Smooth muscle cell (in vitro differentiated cells): ENCODE measurements around the gene EYA4. TPM values are rescaled to one million over a fixed set of nuclear protein-coding genes. Genes with fewer than 3 reads are reported as not detected.

ENCODE experiments used
- DNase-seq: peaks from one replicate; lab custom pipeline; 2025; ENCODE audit not compliant: unreplicated experiment; lab: John Stamatoyannopoulos, UW
- H2AFZ ChIP-seq: fragments of 200-600 bp; sonication (generic); 2 replicates; pipeline ENCODE4 v1.6.0; 2016; ENCODE audit warnings: antibody characterized with exemption, low read depth, mild to moderate bottlenecking
- H3F3A ChIP-seq: fragments of 200-600 bp; sonication (generic); 2 replicates; pipeline ENCODE4 v1.6.0; 2017; ENCODE audit warnings: antibody characterized with exemption, low read depth
- H3K27ac ChIP-seq: fragments of 200-600 bp; sonication (generic); 2 replicates; pipeline ENCODE4 v1.5.1; 2016; ENCODE audit warnings: low read depth, mild to moderate bottlenecking
- H3K27me3 ChIP-seq: fragments of 200-600 bp; sonication (generic); 2 replicates; pipeline ENCODE4 v1.6.1; 2016; ENCODE audit warnings: low read depth, mild to moderate bottlenecking
- H3K36me3 ChIP-seq: fragments of 200-600 bp; sonication (generic); 2 replicates; pipeline ENCODE4 v1.5.1; 2016; ENCODE audit warnings: low read depth
- H3K4me1 ChIP-seq: fragments of 200-600 bp; sonication (generic); 2 replicates; pipeline ENCODE4 v1.5.1; 2016; ENCODE audit warnings: low read depth
- H3K4me2 ChIP-seq: fragments of 200-600 bp; sonication (generic); 2 replicates; pipeline ENCODE4 v1.6.0; 2016; ENCODE audit warnings: mild to moderate bottlenecking
- H3K4me3 ChIP-seq: fragments of 200-600 bp; sonication (generic); 2 replicates; pipeline ENCODE4 v1.5.1; 2016; ENCODE audit warnings: mild to moderate bottlenecking
- H3K79me2 ChIP-seq: fragments of 200-600 bp; sonication (generic); 2 replicates; pipeline ENCODE4 v1.6.0; 2016; ENCODE audit warnings: low read depth, mild to moderate bottlenecking
- H3K9ac ChIP-seq: fragments of 200-600 bp; sonication (generic); 2 replicates; pipeline ENCODE4 v1.6.0; 2016; ENCODE audit warnings: low read depth
- H3K9me3 ChIP-seq: fragments of 200-600 bp; sonication (generic); replicated peaks from 2 replicates; pipeline ENCODE4 v1.5.1; 2016; ENCODE audit warnings: low read depth
- H4K20me1 ChIP-seq: fragments of 200-600 bp; sonication (generic); 2 replicates; pipeline ENCODE4 v1.6.0; 2016; ENCODE audit warnings: low read depth
- WGBS: methylation state at CpG from one replicate; pipeline ENCODE4 v1.1.7; 2016; ENCODE audit warnings: low lambda C conversion rate; 5-methylcytosine and 5-hydroxymethylcytosine counted together
- polyA plus RNA-seq: library from polyadenylated mRNA; unstranded; fragments of >200 nt; fragmentation: Nextera tagmentation; extraction: Ambion mirVana; gene quantifications from 2 replicates; pipeline ENCODE4 v1.2.1, GENCODE V29; 2016
- total RNA-seq: library from RNA; depleted of rRNA; stranded (reverse); fragments of >200 nt; gene quantifications from 2 replicates; pipeline ENCODE4 v1.2.3, GENCODE V29; 2014
- TF ChIP-seq, protein P1 (sequence below): fragments of 200-600 bp; sonication (generic); IDR thresholded peaks from 2 replicates; pipeline ENCODE4 v1.5.1; 2017; ENCODE audit warnings: borderline replicate concordance, mild to moderate bottlenecking, antibody characterized with exemption; ENCODE audit not compliant: insufficient read depth, poor library complexity, severe bottlenecking

Gene EYA4
- total and polyA plus RNA-seq, 2 experiments from 2014 or later, result 1.3 TPM; not detected in 1

GRCh38 chr6:133201231-133201630, 39.9 kb upstream of the EYA4 start:
- Histone ChIP-seq H3K4me1 (no peaks in the 10 kb centered on the region), H4K20me1 (no peaks in the 10 kb centered on the region), H3K9ac (no peak overlapping the region), H3K4me3 (no peak overlapping the region), H2AFZ (no peak overlapping the region), H3K27ac (no peak overlapping the region), H3K27me3 (peaks cover 21% of the 10 kb centered on the region), H3F3A (no peaks in the 10 kb centered on the region), H3K9me3 (no peaks in the 10 kb centered on the region), H3K4me2 (no peak overlapping the region), H3K79me2 (no peaks in the 10 kb centered on the region), H3K36me3 (no peaks in the 10 kb centered on the region)
- no peak for DNase-seq
- TF ChIP-seq, protein P1, sequence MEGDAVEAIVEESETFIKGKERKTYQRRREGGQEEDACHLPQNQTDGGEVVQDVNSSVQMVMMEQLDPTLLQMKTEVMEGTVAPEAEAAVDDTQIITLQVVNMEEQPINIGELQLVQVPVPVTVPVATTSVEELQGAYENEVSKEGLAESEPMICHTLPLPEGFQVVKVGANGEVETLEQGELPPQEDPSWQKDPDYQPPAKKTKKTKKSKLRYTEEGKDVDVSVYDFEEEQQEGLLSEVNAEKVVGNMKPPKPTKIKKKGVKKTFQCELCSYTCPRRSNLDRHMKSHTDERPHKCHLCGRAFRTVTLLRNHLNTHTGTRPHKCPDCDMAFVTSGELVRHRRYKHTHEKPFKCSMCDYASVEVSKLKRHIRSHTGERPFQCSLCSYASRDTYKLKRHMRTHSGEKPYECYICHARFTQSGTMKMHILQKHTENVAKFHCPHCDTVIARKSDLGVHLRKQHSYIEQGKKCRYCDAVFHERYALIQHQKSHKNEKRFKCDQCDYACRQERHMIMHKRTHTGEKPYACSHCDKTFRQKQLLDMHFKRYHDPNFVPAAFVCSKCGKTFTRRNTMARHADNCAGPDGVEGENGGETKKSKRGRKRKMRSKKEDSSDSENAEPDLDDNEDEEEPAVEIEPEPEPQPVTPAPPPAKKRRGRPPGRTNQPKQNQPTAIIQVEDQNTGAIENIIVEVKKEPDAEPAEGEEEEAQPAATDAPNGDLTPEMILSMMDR, result no peak
- WGBS, result 87% methylated on average over 4 of the region's 4 CpGs

GRCh38 chr6:133202610-133203343, 38.4 kb upstream of the EYA4 start:
- H2AFZ ChIP-seq, result no peak overlapping the region
- H4K20me1 ChIP-seq, result no peaks in the 10 kb centered on the region
- H3K36me3 ChIP-seq, result no peaks in the 10 kb centered on the region
- H3K4me2 ChIP-seq, result no peak overlapping the region
- no peak for DNase-seq
- H3K9me3 ChIP-seq, result no peaks in the 10 kb centered on the region
- no peaks in the 10 kb centered on the region for H3F3A ChIP-seq
- H3K79me2 ChIP-seq, result no peaks in the 10 kb centered on the region
- TF ChIP-seq, protein P1, result no peak
- 81% methylated on average over 4 of the region's 4 CpGs for WGBS
- no peaks in the 10 kb centered on the region for H3K4me1 ChIP-seq
- no peak overlapping the region for H3K9ac ChIP-seq
- H3K4me3 ChIP-seq, result no peak overlapping the region
- no peak overlapping the region for H3K27ac ChIP-seq
- H3K27me3 ChIP-seq, result peaks cover 21% of the 10 kb centered on the region

DNA sequence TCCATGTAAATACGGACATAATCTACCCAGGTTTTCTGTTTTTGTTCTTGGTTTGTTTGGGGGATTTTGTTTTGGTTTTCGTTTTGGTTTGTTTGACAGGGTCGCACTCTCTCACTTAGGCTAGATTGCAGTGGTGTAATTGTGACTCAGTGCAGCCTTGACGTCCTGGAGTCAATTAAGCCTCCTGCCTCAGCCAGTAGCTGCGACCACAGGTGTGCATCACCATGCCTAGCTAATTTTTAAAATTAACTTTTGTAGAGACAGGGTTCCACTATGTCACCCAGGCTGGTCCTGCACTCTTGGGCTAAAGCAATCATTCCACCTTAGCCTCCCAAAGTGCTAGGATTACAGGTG, 37.8 kb upstream of the EYA4 start:
- Histone ChIP-seq H3K27ac (no peak overlapping the region), H3K4me3 (no peak overlapping the region), H3F3A (no peaks in the 10 kb centered on the region), H4K20me1 (no peaks in the 10 kb centered on the region), H2AFZ (no peak overlapping the region), H3K9ac (no peak overlapping the region), H3K79me2 (no peaks in the 10 kb centered on the region), H3K4me2 (no peak overlapping the region), H3K4me1 (no peaks in the 10 kb centered on the region), H3K36me3 (no peaks in the 10 kb centered on the region), H3K27me3 (peaks cover 21% of the 10 kb centered on the region), H3K9me3 (no peaks in the 10 kb centered on the region)
- TF ChIP-seq, protein P1, result no peak
- no peak for DNase-seq
- WGBS, result 84% methylated on average over 5 of the region's 5 CpGs

DNA sequence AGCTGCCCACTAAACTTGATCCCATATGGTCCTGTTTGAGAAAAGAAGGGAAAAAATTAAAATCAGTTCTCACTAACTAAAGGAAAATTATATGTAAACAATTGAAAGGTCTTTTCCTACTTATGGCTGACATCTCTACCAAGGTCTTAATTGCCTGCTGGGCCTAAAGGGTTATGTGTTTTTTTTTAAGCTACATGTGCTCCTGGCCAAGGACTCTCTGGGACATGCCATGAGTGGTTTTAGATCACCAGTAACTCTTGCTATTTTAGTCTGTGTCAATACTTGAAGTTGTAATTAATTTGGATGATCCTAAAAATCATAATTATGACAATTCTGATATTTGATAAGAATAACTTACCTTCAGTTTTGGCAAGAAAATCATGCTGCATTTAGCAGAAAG, 35.9 kb upstream of the EYA4 start:
- DNase-seq, result no peak
- H3F3A ChIP-seq, result no peaks in the 10 kb centered on the region
- no peaks in the 10 kb centered on the region for H3K9me3 ChIP-seq
- no peaks in the 10 kb centered on the region for H4K20me1 ChIP-seq
- H3K9ac ChIP-seq, result no peak overlapping the region
- no peaks in the 10 kb centered on the region for H3K36me3 ChIP-seq
- TF ChIP-seq, protein P1, result no peak
- no peaks in the 10 kb centered on the region for H3K4me1 ChIP-seq
- peaks cover 16% of the 10 kb centered on the region for H3K27me3 ChIP-seq
- H3K4me3 ChIP-seq, result no peak overlapping the region
- H3K27ac ChIP-seq, result no peak overlapping the region
- H3K79me2 ChIP-seq, result no peaks in the 10 kb centered on the region
- H2AFZ ChIP-seq, result no peak overlapping the region
- no peak overlapping the region for H3K4me2 ChIP-seq
